ENCODE data around the gene IMPG1.

The IMPG1 gene

GRCh38 chr6:75896526-75896925 is 175.9 kb downstream of the IMPG1 start:
- no peak for DNase-seq (ENCODE audit: low read depth in 2 of 2, low spot score in 1 of 2)

GRCh38 chr6:75893776-75894152 is 178.7 kb downstream of the IMPG1 start:
- DNase-seq (ENCODE audit: low read depth in 2 of 2, low spot score in 1 of 2): no peak

DNA sequence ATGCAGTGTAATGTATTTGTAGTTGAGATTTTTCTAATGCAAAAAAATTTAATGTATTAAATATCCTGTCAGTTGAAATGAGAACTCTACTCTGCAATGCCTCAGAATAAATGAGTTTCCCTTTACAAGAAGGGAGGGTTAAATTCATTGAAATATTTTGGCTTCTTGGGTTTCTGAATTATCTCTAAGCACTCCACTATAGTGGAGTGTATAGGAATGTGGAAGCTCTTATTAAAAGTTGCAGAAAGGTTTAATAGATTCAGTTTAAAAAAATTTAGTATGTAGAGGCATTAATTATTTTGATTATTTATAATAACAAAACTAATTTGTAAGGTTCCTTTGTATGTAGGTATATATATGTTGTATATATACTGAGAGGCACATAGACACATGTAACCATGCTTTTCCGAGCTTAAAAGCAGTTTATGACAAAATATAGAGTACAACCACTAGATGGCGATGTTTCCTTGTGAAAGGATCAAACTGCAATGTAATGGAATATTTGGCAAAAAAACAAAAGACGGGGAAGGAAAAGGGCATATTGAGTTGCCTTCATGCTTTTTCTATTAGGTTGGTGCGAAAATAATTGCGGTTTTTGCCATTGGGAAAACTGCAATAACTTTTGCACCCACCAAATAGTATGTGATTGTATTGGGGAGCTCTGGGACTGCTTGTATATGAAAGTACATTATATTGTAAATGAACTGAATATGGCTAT is 179.2 kb downstream of the IMPG1 start:
- DNase-seq (ENCODE audit: low read depth in 2 of 2, low spot score in 1 of 2): no peak

DNA sequence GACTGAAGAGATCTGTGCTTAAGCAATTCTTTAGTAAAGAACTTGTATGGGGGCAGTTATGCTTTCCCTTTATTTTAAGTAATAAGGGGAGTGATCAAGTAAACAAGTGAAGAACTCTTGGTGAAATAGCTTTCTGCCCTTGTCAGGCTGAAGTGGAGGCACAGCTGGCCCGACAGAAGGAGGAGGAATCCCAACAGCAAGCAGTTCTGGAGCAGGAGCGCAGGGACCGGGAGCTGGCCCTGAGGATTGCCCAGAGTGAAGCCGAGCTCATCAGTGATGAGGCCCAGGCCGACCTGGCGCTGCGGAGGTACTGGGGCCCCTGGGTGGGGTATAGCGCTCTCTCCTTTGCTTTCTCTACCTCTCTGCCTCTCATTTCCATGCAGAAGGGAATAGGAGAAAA is 180.1 kb downstream of the IMPG1 start:
- no peak for DNase-seq (ENCODE audit: low read depth in 2 of 2, low spot score in 1 of 2)

DNA sequence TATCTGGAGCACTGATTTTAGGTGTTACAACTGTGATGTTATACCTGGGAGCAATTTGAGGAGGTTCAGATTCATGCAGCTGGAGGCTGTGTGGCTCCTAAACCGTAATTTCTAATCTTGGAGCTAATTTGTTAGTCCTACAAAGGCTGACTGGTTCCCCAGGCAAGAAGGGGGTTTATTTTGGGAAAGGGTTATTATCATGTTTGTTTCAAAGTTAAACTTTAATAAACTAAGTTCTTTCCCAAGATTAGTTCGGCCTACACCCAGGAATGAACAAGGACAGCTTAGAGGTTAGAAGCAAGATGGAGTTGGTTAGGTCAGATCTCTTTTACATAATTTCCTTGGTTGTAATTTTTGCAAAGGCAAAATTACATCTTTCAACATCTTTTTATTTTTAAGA is 187.6 kb downstream of the IMPG1 start:
- no peak for DNase-seq (ENCODE audit: low read depth in 2 of 2, low spot score in 1 of 2)

GRCh38 chr6:75882734-75883133 is 189.7 kb downstream of the IMPG1 start:
- DNase-seq (ENCODE audit: low read depth in 2 of 2, low spot score in 1 of 2): no peak

DNA sequence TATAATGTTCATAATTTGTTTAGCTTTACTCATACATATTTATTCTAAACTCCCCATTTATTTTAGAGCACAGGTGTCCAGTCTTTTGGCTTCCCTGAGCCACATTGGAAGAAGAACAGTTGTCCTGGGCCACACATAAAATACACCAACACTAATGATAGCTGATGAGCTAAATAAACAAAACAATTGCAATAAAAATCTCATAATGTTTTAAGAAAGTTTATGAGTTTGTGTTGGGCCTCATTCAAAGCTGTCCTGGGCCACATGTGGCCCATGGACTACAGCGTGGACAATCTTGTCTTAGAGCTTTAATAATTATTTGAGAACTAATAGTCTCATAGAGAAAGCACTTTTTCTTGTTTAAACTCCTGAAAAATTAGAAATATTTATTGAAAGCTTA is 192.2 kb downstream of the IMPG1 start:
- DNase-seq (ENCODE audit: low read depth in 2 of 2, low spot score in 1 of 2): no peak

DNA sequence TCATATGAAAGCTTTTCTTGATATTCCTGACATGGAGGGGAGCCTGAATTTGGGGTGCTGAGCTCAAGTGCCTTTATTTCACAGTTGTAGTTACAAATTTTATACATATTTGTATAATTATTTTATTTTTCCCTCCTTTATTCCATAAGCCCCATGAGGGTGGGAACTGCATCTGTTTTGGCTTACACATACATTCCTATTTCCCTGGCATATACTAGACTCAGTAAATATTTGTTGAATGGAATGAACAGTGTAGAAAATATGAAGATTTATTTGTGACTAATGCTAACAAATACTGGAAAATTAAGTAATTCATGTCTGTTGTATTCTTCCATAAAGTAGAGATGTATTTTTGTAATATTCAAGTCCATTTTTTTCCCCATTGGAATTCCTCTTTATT is 196.3 kb downstream of the IMPG1 start:
- no peak for DNase-seq (ENCODE audit: low read depth in 2 of 2, low spot score in 1 of 2)

DNA sequence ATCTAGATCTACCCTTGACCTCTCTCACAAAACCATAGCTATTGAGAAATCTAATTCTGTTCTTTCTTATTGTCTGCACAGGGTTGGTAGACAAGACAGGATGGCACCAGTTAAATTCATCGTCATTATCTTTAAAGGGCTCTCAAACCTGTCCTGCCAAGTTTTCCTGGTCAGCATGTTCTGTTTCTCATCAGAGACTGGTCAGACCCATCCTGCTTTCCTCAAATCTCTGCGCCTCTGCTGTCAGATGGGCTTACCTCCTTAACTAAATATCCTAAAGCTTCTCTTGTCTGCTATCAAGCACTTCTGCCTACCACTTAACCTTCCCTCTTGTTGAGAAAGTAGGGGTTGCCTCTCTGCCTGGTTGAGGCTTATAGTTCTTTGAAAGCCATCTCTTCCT is 198.2 kb downstream of the IMPG1 start:
- DNase-seq (ENCODE audit: low read depth in 2 of 2, low spot score in 1 of 2): no peak

Data from stimulated activated CD8-positive, alpha-beta memory T cell treated with anti-CD3 and anti-CD28 coated beads, Interleukin-4, amount 100 ng/mL, for 4 hours (primary cell).